ACC112 (cell line): ENCODE measurements around the gene YWHAG.
"Not testable (repeated sequence)": the region's sequence is repeated elsewhere in the genome, so short reads cannot be mapped to it uniquely, and the experiment has no call there.

Experiments
- H2AFZ ChIP-seq: fragments of 200-600 bp; sonication (generic); one replicate; pipeline ENCODE4 v1.6.0; 2017; ENCODE audit warnings: antibody characterized with exemption, low read length; ENCODE audit not compliant: unreplicated experiment
- H3K27ac ChIP-seq: fragments of 200-600 bp; sonication (generic); 2 replicates; pipeline ENCODE4 v1.5.1; 2014; ENCODE audit warnings: low read depth, mild to moderate bottlenecking, antibody characterized with exemption, low read length, moderate library complexity
- H3K27me3 ChIP-seq: fragments of 200-600 bp; sonication (generic); 2 replicates; pipeline ENCODE4 v1.6.1; 2014; ENCODE audit warnings: mild to moderate bottlenecking, antibody characterized with exemption, low read length, moderate library complexity, mixed read lengths; ENCODE audit not compliant: insufficient read depth
- H3K36me3 ChIP-seq: fragments of 200-600 bp; sonication (generic); 2 replicates; pipeline ENCODE4 v1.6.1; 2016; ENCODE audit warnings: mild to moderate bottlenecking, antibody characterized with exemption, low read length, moderate library complexity, mixed read lengths; ENCODE audit not compliant: insufficient read depth
- H3K4me1 ChIP-seq: fragments of 200-600 bp; sonication (generic); one replicate; pipeline ENCODE4 v1.6.1; 2016; ENCODE audit warnings: low read length, mixed read lengths; ENCODE audit not compliant: insufficient read depth, unreplicated experiment, control insufficient read depth
- H3K4me3 ChIP-seq: fragments of 200-600 bp; sonication (generic); 2 replicates; pipeline ENCODE4 v1.5.1; 2014; ENCODE audit warnings: mild to moderate bottlenecking, low read depth, low read length
- H3K79me2 ChIP-seq: fragments of 200-600 bp; sonication (generic); one replicate; pipeline ENCODE4 v1.6.0; 2016; ENCODE audit warnings: low read length; ENCODE audit not compliant: control insufficient read depth, unreplicated experiment, insufficient read depth

YWHAG gene

GRCh38 chr7:76309341-76310101 is 49.3 kb downstream of the YWHAG start:
- H2AFZ ChIP-seq, H3K4me1 ChIP-seq, H3K27ac ChIP-seq, H3K36me3 ChIP-seq, H3K4me3 ChIP-seq, H3K79me2 ChIP-seq, H3K27me3 ChIP-seq: not testable (repeated sequence)

DNA sequence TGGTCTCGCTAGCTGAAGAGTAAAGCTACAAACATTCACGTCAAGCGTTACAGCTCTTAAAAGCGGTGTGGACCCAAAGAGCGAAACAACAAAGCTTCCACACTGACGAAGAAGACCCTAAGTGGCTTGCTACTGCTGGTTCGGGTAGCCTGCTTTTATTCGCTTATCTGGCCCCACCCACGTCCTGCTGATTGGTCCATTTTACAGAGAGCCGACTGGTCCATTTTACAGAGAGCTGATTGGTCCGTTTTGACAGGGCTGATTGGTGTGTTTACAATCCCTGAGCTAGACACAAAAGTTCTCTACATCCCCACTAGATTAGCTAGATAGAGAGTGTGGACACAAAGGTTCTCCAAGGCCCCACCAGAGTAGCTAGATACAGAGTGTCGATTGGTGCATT is 49.9 kb downstream of the YWHAG start:
- H3K79me2 ChIP-seq, H3K4me3 ChIP-seq, H3K27ac ChIP-seq, H3K4me1 ChIP-seq, H3K27me3 ChIP-seq, H3K36me3 ChIP-seq, H2AFZ ChIP-seq: not testable (repeated sequence)

DNA sequence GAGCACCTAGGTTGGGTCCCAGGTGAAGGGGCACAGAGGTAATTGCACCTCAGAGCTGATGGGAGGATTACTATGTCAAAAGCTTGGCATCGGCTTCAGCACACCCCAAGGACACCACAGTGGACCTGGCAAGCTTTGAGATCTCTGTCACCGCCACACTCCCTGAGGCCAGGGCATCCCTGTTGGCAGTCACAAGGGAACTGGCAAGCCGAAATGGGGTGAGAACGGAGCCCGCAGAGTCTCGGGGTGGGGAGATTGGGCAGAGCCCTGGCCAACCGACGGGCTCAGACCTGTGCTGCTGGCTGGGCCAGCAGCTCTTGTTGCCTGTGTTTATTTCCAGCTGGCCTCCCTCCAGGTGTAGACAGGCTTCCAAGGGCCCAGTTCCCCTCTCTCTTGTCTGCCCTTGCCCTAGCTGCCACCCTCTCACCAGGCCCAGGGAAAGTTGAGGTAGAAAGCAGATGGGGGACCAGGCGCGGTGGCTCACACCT is 53.9 kb downstream of the YWHAG start:
- Histone ChIP-seq H3K4me1 (peaks cover 15% of the 10 kb centered on the region), H3K27me3 (no peaks in the 10 kb centered on the region), H3K36me3 (peaks cover 7% of the 10 kb centered on the region; the same call in 1 of the 2 replicates), H3K27ac (no peak overlapping the region), H3K4me3 (no peak overlapping the region), H2AFZ (no peak overlapping the region), H3K79me2 (peaks cover 19% of the 10 kb centered on the region)

GRCh38 chr7:76303202-76304147 is 55.3 kb downstream of the YWHAG start:
- H3K27ac ChIP-seq = peak overlapping the region; percentile 39
- peaks cover 7% of the 10 kb centered on the region; the same call in 1 of the 2 replicates for H3K36me3 ChIP-seq
- no peak overlapping the region for H2AFZ ChIP-seq

GRCh38 chr7:76302347-76303201 is 56.2 kb downstream of the YWHAG start, which contains the start of gene HSPB1:
TSS of gene HSPB1 (plus strand) at chr7:76302673. CDS start at chr7:76302713, 40 bp downstream.
- Histone ChIP-seq H3K4me1 (peaks cover 19% of the 10 kb centered on the region), H2AFZ (peak within 1 kb of the TSS; percentile 88), H3K27ac (peak within 1 kb of the TSS; percentile 39), H3K4me3 (peak within 1 kb of the TSS; percentile 81), H3K36me3 (peaks cover 7% of the 10 kb centered on the region; the same call in 1 of the 2 replicates), H3K79me2 (peaks cover 19% of the 10 kb centered on the region), H3K27me3 (no peaks in the 10 kb centered on the region)

More at GRCh38 chr7:76303202-76304147, 55.3 kb downstream of the YWHAG start:
- Histone ChIP-seq H3K27me3 (no peaks in the 10 kb centered on the region), H3K4me3 (peak overlapping the region; percentile 81), H3K4me1 (peaks cover 16% of the 10 kb centered on the region), H3K79me2 (peaks cover 19% of the 10 kb centered on the region)

GRCh38 chr7:76301000-76301399 is 57.8 kb downstream of the YWHAG start:
- Histone ChIP-seq H3K4me3 (no peak overlapping the region), H3K27ac (no peak overlapping the region), H3K27me3 (no peaks in the 10 kb centered on the region), H3K36me3 (peaks cover 7% of the 10 kb centered on the region; the same call in 1 of the 2 replicates), H3K79me2 (peaks cover 19% of the 10 kb centered on the region), H3K4me1 (peaks cover 32% of the 10 kb centered on the region), H2AFZ (no peak overlapping the region)

DNA sequence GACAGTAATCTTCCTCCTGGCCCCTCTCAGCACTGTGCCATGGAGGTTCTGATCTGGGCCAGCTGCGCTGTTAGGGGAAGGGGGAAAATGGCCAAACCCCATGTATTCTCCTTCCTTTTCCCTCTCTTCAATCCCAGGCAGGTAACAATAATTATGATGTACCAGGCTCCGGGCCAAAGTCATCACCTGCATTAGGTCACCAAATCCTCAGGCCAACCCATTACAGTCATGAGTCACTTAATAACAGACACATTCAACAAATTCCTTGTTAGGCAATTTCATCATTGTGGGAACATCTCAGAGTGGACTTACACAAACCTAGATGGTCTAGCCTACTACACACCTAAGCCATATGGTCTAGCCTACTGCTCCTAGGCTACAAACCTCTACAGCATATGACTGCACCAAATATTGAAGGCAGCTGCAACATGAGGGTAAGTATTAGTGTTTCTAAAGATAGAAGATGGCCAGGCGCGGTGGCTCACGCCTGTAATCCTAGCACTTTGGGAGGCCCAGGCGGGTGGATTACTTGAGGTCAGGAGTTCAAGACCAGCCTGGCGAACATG is 58.5 kb downstream of the YWHAG start:
- no peaks in the 10 kb centered on the region for H3K27me3 ChIP-seq
- H3K36me3 ChIP-seq = peaks cover 7% of the 10 kb centered on the region; the same call in 1 of the 2 replicates
- H3K79me2 ChIP-seq = peaks cover 19% of the 10 kb centered on the region
- H3K4me3 ChIP-seq = no peak overlapping the region
- peaks cover 36% of the 10 kb centered on the region for H3K4me1 ChIP-seq
- H3K27ac ChIP-seq = no peak overlapping the region
- H2AFZ ChIP-seq = no peak overlapping the region

- peaks cover 46% of the 10 kb centered on the region for H3K4me1 ChIP-seq
- peak overlapping the region; percentile 57 for H2AFZ ChIP-seq
- H3K36me3 ChIP-seq = no peaks in the 10 kb centered on the region
- H3K79me2 ChIP-seq = no peaks in the 10 kb centered on the region
- H3K4me3 ChIP-seq = peak overlapping the region; percentile 49
- no peaks in the 10 kb centered on the region for H3K27me3 ChIP-seq
- H3K27ac ChIP-seq = peak overlapping the region; percentile 86
Observed at GRCh38 chr7:76296743-76297740, 61.7 kb downstream of the YWHAG start.
